ENCODE measurements around the gene SRCAP.

Gene SRCAP

GRCh38 chr16:30728899-30729672 lies 30.1 kb downstream of the SRCAP start:
- H3K4me3 Mint-ChIP-seq = no peak overlapping the region
- no peaks in the 10 kb centered on the region for H3K9me3 Mint-ChIP-seq
- peaks cover 69% of the 10 kb centered on the region for H3K36me3 Mint-ChIP-seq (ENCODE audit: low read depth)
- TF ChIP-seq CTCF (IDR thresholded peaks at IDR 0.05; ENCODE audit: unreplicated experiment in 3 of 3) = no peak
- no peaks in the 10 kb centered on the region for H3K27me3 Mint-ChIP-seq (ENCODE audit: low read depth)
- H3K27ac Mint-ChIP-seq = no peak overlapping the region
- H3K4me1 Mint-ChIP-seq = no peaks in the 10 kb centered on the region

- TF ChIP-seq CTCF (IDR thresholded peaks at IDR 0.05; ENCODE audit: unreplicated experiment in 3 of 3) = no peak
- Mint-ChIP-seq H3K4me1 (no peaks in the 10 kb centered on the region), H3K9me3 (no peaks in the 10 kb centered on the region), H3K27ac (no peak overlapping the region), H3K4me3 (no peak overlapping the region), H3K27me3 (ENCODE audit: low read depth) (no peaks in the 10 kb centered on the region), H3K36me3 (ENCODE audit: low read depth) (peaks cover 65% of the 10 kb centered on the region)
These were observed 32.4 kb downstream of the SRCAP start for GRCh38 chr16:30731411-30731810.

- no peak overlapping the region for H3K27ac Mint-ChIP-seq
- no peaks in the 10 kb centered on the region for H3K9me3 Mint-ChIP-seq
- no peak overlapping the region for H3K4me3 Mint-ChIP-seq
These were observed 38.2 kb downstream of the SRCAP start for GRCh38 chr16:30736995-30737793.

GRCh38 chr16:30737794-30738648 lies 39.0 kb downstream of the SRCAP start:
- no peaks in the 10 kb centered on the region for H3K27me3 Mint-ChIP-seq (ENCODE audit: low read depth)
- H3K9me3 Mint-ChIP-seq = no peaks in the 10 kb centered on the region
- no peak for TF ChIP-seq CTCF (IDR thresholded peaks at IDR 0.05; ENCODE audit: unreplicated experiment in 3 of 3)
- peaks cover 7% of the 10 kb centered on the region for H3K4me1 Mint-ChIP-seq
- peaks cover 58% of the 10 kb centered on the region for H3K36me3 Mint-ChIP-seq (ENCODE audit: low read depth)
- no peak overlapping the region for H3K4me3 Mint-ChIP-seq
- no peak overlapping the region for H3K27ac Mint-ChIP-seq

More at GRCh38 chr16:30736995-30737793, 38.2 kb downstream of the SRCAP start:
- H3K4me1 Mint-ChIP-seq = peaks cover 7% of the 10 kb centered on the region
- peaks cover 62% of the 10 kb centered on the region for H3K36me3 Mint-ChIP-seq (ENCODE audit: low read depth)
- TF ChIP-seq CTCF (IDR thresholded peaks at IDR 0.05; ENCODE audit: unreplicated experiment in 3 of 3) = no peak
- no peaks in the 10 kb centered on the region for H3K27me3 Mint-ChIP-seq (ENCODE audit: low read depth)

GRCh38 chr16:30738984-30739951 lies 40.3 kb downstream of the SRCAP start:
- Mint-ChIP-seq H3K4me1 (peaks cover 7% of the 10 kb centered on the region), H3K27me3 (ENCODE audit: low read depth) (no peaks in the 10 kb centered on the region), H3K36me3 (ENCODE audit: low read depth) (peaks cover 54% of the 10 kb centered on the region), H3K4me3 (no peak overlapping the region), H3K27ac (no peak overlapping the region), H3K9me3 (no peaks in the 10 kb centered on the region)
- TF ChIP-seq CTCF (IDR thresholded peaks at IDR 0.05; ENCODE audit: unreplicated experiment in 3 of 3) = no peak
